ENCODE data around the gene AICDA. TPM values are rescaled to one million over a fixed set of nuclear protein-coding genes. Genes with fewer than 3 reads are reported as not detected.

Gene AICDA
- not detected in 2 replicates for total RNA-seq

DNA sequence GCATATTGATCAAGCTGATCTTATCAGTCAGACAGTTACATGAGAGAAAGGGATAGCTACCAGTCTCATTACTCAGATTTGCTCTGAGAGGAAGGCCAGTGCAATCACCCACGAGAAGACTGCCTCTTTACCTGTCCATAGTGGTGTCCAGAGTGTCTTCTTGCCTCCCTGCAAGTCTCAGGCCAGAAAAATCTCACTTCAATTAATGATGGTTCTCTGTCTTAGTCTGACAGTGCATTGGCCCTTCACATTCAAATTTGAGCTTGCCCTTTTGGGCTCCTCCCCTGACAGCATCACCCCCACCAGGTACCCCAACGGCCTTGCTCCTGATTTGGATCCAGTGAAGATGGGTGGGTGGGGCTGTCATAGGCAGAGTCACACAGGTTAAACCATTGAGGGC lies at the start of gene AICDA:
Gene AICDA (minus strand): TSS at position 231 of the 400 bp plus-strand sequence. CDS start 92 bp downstream, at position 139.

Other genes with a start within 250 kb of the AICDA start
- gene CLEC6A, start 156.9 kb downstream of the AICDA start, total RNA-seq, result not detected in 2 replicates
- not detected in 2 replicates for gene CLEC4D, start 99.4 kb downstream of the AICDA start, total RNA-seq
- not detected in 2 replicates for gene CLEC4E, start 72.0 kb downstream of the AICDA start, total RNA-seq
- 3.2 TPM in 2 replicates for gene MFAP5, start 50.0 kb upstream of the AICDA start, total RNA-seq
- gene RIMKLB, start 85.1 kb upstream of the AICDA start, total RNA-seq, result 4.9 and 7.6 TPM in 2 replicates
- not detected in 2 replicates for gene A2ML1, start 209.8 kb upstream of the AICDA start, total RNA-seq